Osteoblast (primary cell): ENCODE data around the gene ATRIP. TPM values are rescaled to one million over a fixed set of nuclear protein-coding genes. Genes with fewer than 3 reads are reported as not detected.

Experiments
- DNase-seq: peaks from one replicate; pipeline ENCODE4 v3.0.0; 2011; ENCODE audit warnings: low spot score, mixed read lengths; ENCODE audit not compliant: insufficient read length; ENCODE audit errors: missing footprints
- H2AFZ ChIP-seq: 2 replicates; pipeline ENCODE4 v1.6.0; 2011; ENCODE audit warnings: mild to moderate bottlenecking, low read length
- H3K27ac ChIP-seq: 2 replicates; pipeline ENCODE4 v1.5.1; 2011; ENCODE audit warnings: mild to moderate bottlenecking, low read depth, low read length, moderate library complexity
- H3K27me3 ChIP-seq: 2 replicates; pipeline ENCODE4 v1.6.0; 2012; ENCODE audit warnings: mild to moderate bottlenecking, control low read depth, inconsistent platforms, low read length, moderate library complexity; ENCODE audit not compliant: insufficient read depth
- H3K36me3 ChIP-seq: 2 replicates; pipeline ENCODE4 v1.5.1; 2011; ENCODE audit warnings: mild to moderate bottlenecking, low read length, control low read depth, moderate library complexity; ENCODE audit not compliant: insufficient read depth
- H3K4me1 ChIP-seq: 2 replicates; pipeline ENCODE4 v1.5.1; 2011; ENCODE audit warnings: mild to moderate bottlenecking, low read length, control low read depth, moderate library complexity; ENCODE audit not compliant: insufficient read depth
- H3K4me2 ChIP-seq: 2 replicates; pipeline ENCODE4 v1.6.0; 2011; ENCODE audit warnings: mild to moderate bottlenecking, low read length; ENCODE audit not compliant: insufficient read depth
- H3K4me3 ChIP-seq: fragments of 200-600 bp; sonication (generic); 3 replicates; pipeline ENCODE4 v1.5.1; 2012; ENCODE audit warnings: mild to moderate bottlenecking, low read length, inconsistent platforms; ENCODE audit not compliant: insufficient read depth
- H3K79me2 ChIP-seq: 2 replicates; pipeline ENCODE4 v1.6.0; 2012; ENCODE audit warnings: mild to moderate bottlenecking, low read length, control low read depth, inconsistent platforms; ENCODE audit not compliant: insufficient read depth
- H3K9me3 ChIP-seq: 2 replicates; pipeline ENCODE4 v1.5.1; 2011; ENCODE audit warnings: low read depth, low read length, control low read depth
- H4K20me1 ChIP-seq: 2 replicates; pipeline ENCODE4 v1.6.0; 2012; ENCODE audit warnings: mild to moderate bottlenecking, low read length, control low read depth; ENCODE audit not compliant: insufficient read depth
- CTCF ChIP-seq: IDR thresholded peaks from 2 replicates; pipeline ENCODE4 v1.5.1; 2011; ENCODE audit warnings: mild to moderate bottlenecking, low read depth, low read length, moderate library complexity; ENCODE audit errors: extremely low read depth
- total RNA-seq: library from RNA; depleted of rRNA; stranded (reverse); fragments of >200 nt; gene quantifications from 2 replicates; pipeline ENCODE4 v1.2.3, GENCODE V29; 2012

Gene ATRIP
- total RNA-seq, 1 donor, result 5.1 TPM

- Histone ChIP-seq H2AFZ (no peak overlapping the region), H3K36me3 (no peaks in the 10 kb centered on the region), H3K4me2 (no peak overlapping the region), H3K79me2 (no peaks in the 10 kb centered on the region), H3K27me3 (no peaks in the 10 kb centered on the region), H3K4me1 (no peaks in the 10 kb centered on the region), H3K9me3 (no peaks in the 10 kb centered on the region), H3K27ac (no peak overlapping the region), H4K20me1 (no peaks in the 10 kb centered on the region), H3K4me3 (no peak overlapping the region)
- no peak for TF ChIP-seq CTCF
- no peak for DNase-seq
Measured at GRCh38 chr3:48514431-48515227, 68.1 kb downstream of the ATRIP start.

Other genes with a start within 250 kb of the ATRIP start
- gene CAMP, start 223.2 kb upstream of the ATRIP start, total RNA-seq, result not detected in 2 replicates
- 4.7 and 5.0 TPM in 2 replicates for gene ZNF589, start 205.6 kb upstream of the ATRIP start, total RNA-seq
- gene NME6, start 145.4 kb upstream of the ATRIP start, total RNA-seq, result 19.5 and 23.3 TPM in 2 replicates
- not detected in 2 replicates for gene SPINK8, start 113.1 kb upstream of the ATRIP start, total RNA-seq
- gene FBXW12, start 74.5 kb upstream of the ATRIP start, total RNA-seq, result not detected in 2 replicates
- gene PLXNB1, start 16.7 kb upstream of the ATRIP start, total RNA-seq, result 23.3 and 33.7 TPM in 2 replicates
- gene CCDC51, start 6.6 kb upstream of the ATRIP start, total RNA-seq, result 13.3 and 17.4 TPM in 2 replicates
- 128 and 135 TPM in 2 replicates for gene TMA7, start 6.5 kb upstream of the ATRIP start, total RNA-seq
- 99.3 and 105 TPM in 2 replicates for gene SHISA5, start 57.4 kb downstream of the ATRIP start, total RNA-seq
- 12.3 and 12.4 TPM in 2 replicates for gene PFKFB4, start 110.1 kb downstream of the ATRIP start, total RNA-seq
- gene UCN2, start 117.0 kb downstream of the ATRIP start, total RNA-seq, result 0.29 and 0.72 TPM in 2 replicates
- 12.7 and 21.4 TPM in 2 replicates for gene COL7A1, start 148.6 kb downstream of the ATRIP start, total RNA-seq
- gene UQCRC1, start 162.9 kb downstream of the ATRIP start, total RNA-seq, result 299 and 308 TPM in 2 replicates
- 0.59 TPM in 1 of 2 replicates, not detected in the other for gene TMEM89, start 175.0 kb downstream of the ATRIP start, total RNA-seq
- 26.2 and 30.8 TPM in 2 replicates for gene SLC26A6, start 188.7 kb downstream of the ATRIP start, total RNA-seq
- 1.2 and 1.4 TPM in 2 replicates for gene CELSR3, start 216.1 kb downstream of the ATRIP start, total RNA-seq
- 17.1 and 17.7 TPM in 2 replicates for gene NCKIPSD, start 239.2 kb downstream of the ATRIP start, total RNA-seq